Upper lobe of right lung (tissue), 1 donor: ENCODE data around the gene APP. TPM values are rescaled to one million over a fixed set of nuclear protein-coding genes. Genes with fewer than 3 reads are reported as not detected.

Experiments
- ATAC-seq: fragments of 200-7000 bp; cut with Tn5 transposase; one replicate; pipeline ENCODE4 v1.9.1; 2020; ENCODE audit warnings: mild to moderate bottlenecking, moderate library complexity
- DNase-seq: peaks from one replicate; pipeline ENCODE4 v3.0.0-alpha.2; 2020
- H3K27ac ChIP-seq: fragments of 200-600 bp; one replicate; pipeline ENCODE4 v1.8.0; 2022
- H3K27me3 ChIP-seq: fragments of 200-600 bp; one replicate; pipeline ENCODE4 v1.8.0; 2022; ENCODE audit warnings: mild to moderate bottlenecking
- H3K36me3 ChIP-seq: fragments of 200-600 bp; one replicate; pipeline ENCODE4 v1.8.0; 2022
- H3K4me1 ChIP-seq: fragments of 200-600 bp; one replicate; pipeline ENCODE4 v1.8.0; 2022
- H3K4me3 ChIP-seq: fragments of 200-600 bp; one replicate; pipeline ENCODE4 v1.8.0; 2022; ENCODE audit warnings: mild to moderate bottlenecking
- H3K9me3 ChIP-seq: fragments of 200-600 bp; one replicate; pipeline ENCODE4 v1.8.0; 2022
- intact Hi-C: fragments of 100-400 bp; cut with DNase I; formaldehyde crosslinking; loops from one replicate; pipeline ENCODE4 v1.11.0; 2022
- long read RNA-seq: library from polyadenylated mRNA; unstranded; transcript quantifications from one replicate; pipeline ENCODE4 v2.0.0, GENCODE V29; 2021
- total RNA-seq: library from RNA; stranded (reverse); fragmentation: NEBNext Ultra II Directional; extraction: Animal tissue kit (Norgen Biotek cat#: 25700); gene quantifications from one replicate; pipeline ENCODE4 v1.2.1, GENCODE V29; 2021
- TF ChIP-seq, protein P1 (sequence below): fragments of 200-600 bp; IDR thresholded peaks from one replicate; pipeline ENCODE4 v1.8.0; 2022; ENCODE audit warnings: antibody characterized with exemption
- donor health status: DM: no; HTN: yes; CAD: no; lungs with severe emphysema.

APP gene
- 480 TPM for total RNA-seq
- long read RNA-seq, transcript APP-204 (17 exons, 3,543 nt) = minor isoform, 14 of 93 reads
- long read RNA-seq, transcript APP-201 (18 exons, 3,467 nt) = major isoform, 25 of 93 reads
- long read RNA-seq, partial matches to known transcripts = 34 of 93 reads
- long read RNA-seq, other reads (novel, unspliced or antisense) = 16 of 93 reads

DNA sequence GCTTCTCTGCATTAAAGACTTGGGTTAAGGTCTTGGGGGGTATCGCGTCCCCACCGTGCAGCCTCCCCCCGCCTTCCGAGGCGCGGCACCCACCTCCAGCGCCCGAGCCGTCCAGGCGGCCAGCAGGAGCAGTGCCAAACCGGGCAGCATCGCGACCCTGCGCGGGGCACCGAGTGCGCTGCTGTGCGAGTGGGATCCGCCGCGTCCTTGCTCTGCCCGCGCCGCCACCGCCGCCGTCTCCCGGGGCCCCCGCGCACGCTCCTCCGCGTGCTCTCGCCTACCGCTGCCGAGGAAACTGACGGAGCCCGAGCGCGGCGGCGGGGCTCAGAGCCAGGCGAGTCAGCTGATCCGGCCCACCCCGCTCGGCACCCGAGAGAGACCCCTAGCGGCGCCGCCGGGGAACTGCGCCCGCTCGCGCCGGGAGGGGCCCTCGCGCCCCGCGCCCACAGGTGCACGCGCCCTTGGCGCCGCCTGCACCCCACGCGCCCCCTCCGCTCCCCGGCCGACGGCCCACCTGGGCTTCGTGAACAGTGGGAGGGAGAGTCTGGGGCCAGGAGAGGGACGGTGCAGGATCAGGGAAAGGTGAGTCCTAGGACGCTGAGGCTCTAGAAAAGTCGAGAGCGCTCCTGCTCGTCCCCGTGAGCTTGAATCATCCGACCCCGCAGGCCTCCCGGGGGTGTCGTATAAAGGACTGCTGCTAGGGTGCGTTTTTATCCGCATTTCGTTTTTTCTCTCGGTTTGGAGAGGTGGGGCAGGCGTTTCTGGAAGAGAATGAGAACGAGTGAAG, at the start of gene APP:
APP (minus strand) TSS at position 300 of the 787 bp plus-strand sequence; CDS start at position 150, 150 bp downstream.
- ATAC-seq = peak; percentile 96
- DNase-seq = peak; percentile 94
- intact Hi-C loops = loop anchor here (10.0 kb wide), 1 partner anchor 286 kb away; no protein-coding TSS in a partner anchor
- TF ChIP-seq, protein P1, sequence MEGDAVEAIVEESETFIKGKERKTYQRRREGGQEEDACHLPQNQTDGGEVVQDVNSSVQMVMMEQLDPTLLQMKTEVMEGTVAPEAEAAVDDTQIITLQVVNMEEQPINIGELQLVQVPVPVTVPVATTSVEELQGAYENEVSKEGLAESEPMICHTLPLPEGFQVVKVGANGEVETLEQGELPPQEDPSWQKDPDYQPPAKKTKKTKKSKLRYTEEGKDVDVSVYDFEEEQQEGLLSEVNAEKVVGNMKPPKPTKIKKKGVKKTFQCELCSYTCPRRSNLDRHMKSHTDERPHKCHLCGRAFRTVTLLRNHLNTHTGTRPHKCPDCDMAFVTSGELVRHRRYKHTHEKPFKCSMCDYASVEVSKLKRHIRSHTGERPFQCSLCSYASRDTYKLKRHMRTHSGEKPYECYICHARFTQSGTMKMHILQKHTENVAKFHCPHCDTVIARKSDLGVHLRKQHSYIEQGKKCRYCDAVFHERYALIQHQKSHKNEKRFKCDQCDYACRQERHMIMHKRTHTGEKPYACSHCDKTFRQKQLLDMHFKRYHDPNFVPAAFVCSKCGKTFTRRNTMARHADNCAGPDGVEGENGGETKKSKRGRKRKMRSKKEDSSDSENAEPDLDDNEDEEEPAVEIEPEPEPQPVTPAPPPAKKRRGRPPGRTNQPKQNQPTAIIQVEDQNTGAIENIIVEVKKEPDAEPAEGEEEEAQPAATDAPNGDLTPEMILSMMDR = peak; percentile 94
- peaks cover 24% of the 10 kb centered on the region for H3K4me1 ChIP-seq
- H3K4me3 ChIP-seq = peak within 1 kb of the TSS; percentile 93
- no peaks in the 10 kb centered on the region for H3K36me3 ChIP-seq
- H3K9me3 ChIP-seq = no peaks in the 10 kb centered on the region
- H3K27me3 ChIP-seq = no peaks in the 10 kb centered on the region
- peak within 1 kb of the TSS; percentile 85 for H3K27ac ChIP-seq

DNA sequence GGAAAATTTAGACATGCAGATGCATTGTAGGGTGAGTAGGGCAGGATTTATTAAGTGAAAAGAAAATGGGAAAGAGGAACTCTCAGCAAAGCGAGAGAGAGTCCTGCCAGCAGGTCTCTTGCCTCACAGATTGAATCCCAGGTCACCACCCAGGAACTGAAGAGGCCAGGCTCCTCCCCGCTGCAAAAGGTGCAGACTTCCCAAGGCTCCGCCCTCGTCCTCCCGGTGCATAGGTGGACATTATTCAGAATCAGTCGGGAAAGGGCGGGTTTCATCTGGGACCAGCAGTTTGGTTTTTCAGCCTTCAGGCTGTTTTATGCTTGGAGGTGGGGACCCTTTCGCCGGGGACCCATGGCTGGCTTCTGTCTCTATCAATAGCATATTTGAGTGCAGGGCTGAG, 41.6 kb upstream of the APP start:
- DNase-seq (no peak), ATAC-seq (no peak)
- Histone ChIP-seq H3K4me1 (no peaks in the 10 kb centered on the region), H3K4me3 (no peak overlapping the region), H3K27ac (no peak overlapping the region), H3K9me3 (no peaks in the 10 kb centered on the region), H3K36me3 (no peaks in the 10 kb centered on the region), H3K27me3 (no peaks in the 10 kb centered on the region)
- intact Hi-C loops = no loop called here
- TF ChIP-seq, protein P1 = no peak

DNA sequence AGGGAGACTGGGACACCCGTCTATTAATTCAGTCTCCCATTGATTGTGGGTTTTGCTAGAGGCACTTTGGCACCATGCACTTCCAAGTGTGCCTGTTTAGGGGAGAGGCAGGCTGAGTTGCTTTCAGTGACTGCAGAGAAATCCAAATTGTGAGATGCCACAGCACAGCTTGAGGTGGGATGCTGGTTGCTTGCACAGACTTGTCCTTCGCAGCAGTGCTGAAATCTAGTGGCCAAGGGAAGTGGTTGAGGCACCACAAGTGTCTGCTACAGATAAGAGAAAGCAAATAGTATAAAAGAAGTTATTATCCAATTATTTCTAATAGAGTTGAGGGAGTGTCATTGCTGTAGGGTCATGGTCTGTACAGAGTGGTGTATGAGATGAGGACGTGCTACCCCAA, 40.0 kb upstream of the APP start:
- Histone ChIP-seq H3K4me1 (no peaks in the 10 kb centered on the region), H3K27me3 (no peaks in the 10 kb centered on the region), H3K27ac (no peak overlapping the region), H3K4me3 (no peak overlapping the region), H3K9me3 (no peaks in the 10 kb centered on the region), H3K36me3 (no peaks in the 10 kb centered on the region)
- DNase-seq (no peak), ATAC-seq (no peak)
- TF ChIP-seq, protein P1 = no peak
- intact Hi-C loops = no loop called here

- no peaks in the 10 kb centered on the region for H3K27me3 ChIP-seq
- no peak for DNase-seq
- no peak overlapping the region for H3K4me3 ChIP-seq
- H3K9me3 ChIP-seq = no peaks in the 10 kb centered on the region
- no peaks in the 10 kb centered on the region for H3K36me3 ChIP-seq
- H3K4me1 ChIP-seq = no peaks in the 10 kb centered on the region
- TF ChIP-seq, protein P1 = no peak
- intact Hi-C loops = no loop called here
- H3K27ac ChIP-seq = no peak overlapping the region
- no peak for ATAC-seq
Observed at GRCh38 chr21:26207021-26207420, 36.5 kb upstream of the APP start.

GRCh38 chr21:26199456-26199855, 28.9 kb upstream of the APP start:
- intact Hi-C loops = no loop called here
- Histone ChIP-seq H3K27me3 (no peaks in the 10 kb centered on the region), H3K4me1 (no peaks in the 10 kb centered on the region), H3K36me3 (no peaks in the 10 kb centered on the region), H3K4me3 (no peak overlapping the region), H3K27ac (no peak overlapping the region), H3K9me3 (no peaks in the 10 kb centered on the region)
- TF ChIP-seq, protein P1 = no peak
- ATAC-seq (no peak), DNase-seq (no peak)
